ENCODE data around the gene MEF2C. TPM values are rescaled to one million over a fixed set of nuclear protein-coding genes. Genes with fewer than 3 reads are reported as not detected.
A peak's percentile ranks its signal among the peaks of the same experiment; 100 is the strongest.

The MEF2C gene
- total and polyA plus RNA-seq, 2 of the 13 experiments (the other 11 are each of a cell fraction or from before 2014, with no cell fraction given) = 0.02 TPM; not detected in 1

DNA sequence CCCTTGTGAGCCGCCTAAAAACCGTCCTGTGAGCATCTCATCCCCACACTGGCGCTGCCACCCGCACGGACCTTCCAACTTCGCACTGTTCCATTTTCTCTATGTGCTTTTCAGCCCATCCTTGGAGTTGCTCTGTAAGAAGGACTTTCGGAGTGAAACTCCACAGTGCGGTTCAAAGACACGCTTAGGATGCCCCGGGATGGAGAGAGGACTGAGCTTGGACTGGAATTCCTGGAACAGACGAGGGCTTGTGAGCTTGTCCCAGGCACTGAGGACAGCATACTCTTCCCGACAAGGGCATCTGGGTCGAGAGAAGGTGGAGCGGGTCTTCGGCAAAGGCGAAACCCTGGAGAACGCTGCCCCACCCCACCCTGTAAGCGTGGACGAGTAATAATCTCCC is 187.8 kb downstream of the MEF2C start:
- H3K27ac ChIP-seq (ENCODE audit: extremely low read length, insufficient read depth, low read length) = no peak overlapping the region
- no peaks in the 10 kb centered on the region for H3K9me3 ChIP-seq (ENCODE audit: low read length)
- H3K79me2 ChIP-seq (ENCODE audit: insufficient read depth, low read length) = no peaks in the 10 kb centered on the region
- H4K20me1 ChIP-seq (ENCODE audit: insufficient read depth, low read length) = no peaks in the 10 kb centered on the region
- H3K4me2 ChIP-seq (ENCODE audit: low read depth, low read length) = no peak overlapping the region
- DNase-seq (ENCODE audit: low spot score) = no peak
- BruUV-seq (replicated peaks) = no TSS peak
- POLR2A ChIA-PET = no interaction called here
- H3K9ac ChIP-seq (ENCODE audit: insufficient read depth, low read depth, low read length) = no peak overlapping the region
- in situ Hi-C loops (cut with HindIII; ENCODE audit: extremely low pct_ligation_motif_present, low pct_unique_long_range_greater_than_20kb) (loop anchor here (25.0 kb wide), 1 partner anchor 1283 kb away; the partner anchor contains the start of gene CCNH), intact Hi-C loops (cut with micrococcal nuclease; ENCODE audit: unreplicated experiment) (no loop called here)
- TF ChIP-seq, protein P1, sequence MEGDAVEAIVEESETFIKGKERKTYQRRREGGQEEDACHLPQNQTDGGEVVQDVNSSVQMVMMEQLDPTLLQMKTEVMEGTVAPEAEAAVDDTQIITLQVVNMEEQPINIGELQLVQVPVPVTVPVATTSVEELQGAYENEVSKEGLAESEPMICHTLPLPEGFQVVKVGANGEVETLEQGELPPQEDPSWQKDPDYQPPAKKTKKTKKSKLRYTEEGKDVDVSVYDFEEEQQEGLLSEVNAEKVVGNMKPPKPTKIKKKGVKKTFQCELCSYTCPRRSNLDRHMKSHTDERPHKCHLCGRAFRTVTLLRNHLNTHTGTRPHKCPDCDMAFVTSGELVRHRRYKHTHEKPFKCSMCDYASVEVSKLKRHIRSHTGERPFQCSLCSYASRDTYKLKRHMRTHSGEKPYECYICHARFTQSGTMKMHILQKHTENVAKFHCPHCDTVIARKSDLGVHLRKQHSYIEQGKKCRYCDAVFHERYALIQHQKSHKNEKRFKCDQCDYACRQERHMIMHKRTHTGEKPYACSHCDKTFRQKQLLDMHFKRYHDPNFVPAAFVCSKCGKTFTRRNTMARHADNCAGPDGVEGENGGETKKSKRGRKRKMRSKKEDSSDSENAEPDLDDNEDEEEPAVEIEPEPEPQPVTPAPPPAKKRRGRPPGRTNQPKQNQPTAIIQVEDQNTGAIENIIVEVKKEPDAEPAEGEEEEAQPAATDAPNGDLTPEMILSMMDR (CRISPR knock-in tag; IDR thresholded peaks at IDR 0.05) = no peak
- 0 out of 2 replicates have a peak, but pooled peaks have one; percentile 43 for TF ChIP-seq U2AF2 (IDR thresholded peaks at IDR 0.05; ENCODE audit: low read depth, low read length)
- WGBS (ENCODE audit: low lambda C conversion rate) = 32% methylated on average over 10 of the region's 19 CpGs
- CTCF ChIA-PET (ENCODE audit: low intra/inter-chr PET ratio, low total read pairs) = no interaction called here
- no peak for ATAC-seq
- FAIRE-seq = no peak
- H2AFZ ChIP-seq (ENCODE audit: low read length) = no peak overlapping the region
- H3K4me1 ChIP-seq (ENCODE audit: insufficient read depth, low read length) = no peaks in the 10 kb centered on the region
- H3K4me3 ChIP-seq (replicated peaks in 1 of 3; ENCODE audit: insufficient read depth in 1 of 3, low read depth in 2 of 3, low read length in 3 of 3) = no peak overlapping the region
- peaks cover 7 to 48% of the 10 kb centered on the region in 2 experiments; a peak in 4 of 5 replicates for H3K27me3 ChIP-seq (ENCODE audit: control insufficient read depth in 1 of 2, insufficient read depth in 2 of 2, low read length in 2 of 2)
- no peaks in the 10 kb centered on the region for H3K36me3 ChIP-seq (replicated peaks in 1 of 2; ENCODE audit: control insufficient read depth in 1 of 2, insufficient read depth in 2 of 2, low read length in 2 of 2)

DNA sequence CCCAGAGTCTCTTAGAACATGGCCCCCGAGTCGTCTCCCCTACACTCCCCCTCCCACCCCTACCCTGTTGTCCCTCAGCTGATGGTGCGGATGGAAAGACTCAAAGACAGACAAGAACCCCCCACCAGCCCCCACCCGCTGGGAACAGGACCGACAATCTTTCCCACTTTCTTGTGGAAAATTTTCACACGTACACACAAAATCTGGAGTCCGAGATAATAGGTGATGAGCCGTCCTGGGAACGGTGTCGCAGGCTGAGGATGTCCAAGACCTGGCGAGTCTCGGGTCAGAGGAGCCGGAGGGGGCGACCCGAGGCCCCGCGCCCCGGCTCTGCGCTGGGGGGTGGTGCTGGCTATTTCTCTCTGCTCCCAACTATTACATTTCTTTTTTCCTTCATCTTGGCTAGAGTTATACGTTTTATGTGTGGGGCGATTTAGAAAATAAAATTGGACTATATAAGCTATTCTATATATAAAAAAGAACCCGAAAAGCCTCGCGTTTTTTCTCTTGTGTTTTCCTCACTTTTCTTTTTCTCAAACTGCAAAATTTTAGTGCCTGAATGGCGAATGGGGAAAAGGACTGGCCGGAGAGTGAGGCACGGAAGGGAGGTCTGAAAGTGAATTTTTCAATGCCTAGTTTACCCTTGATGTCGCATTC is 188.8 kb downstream of the MEF2C start:
- no peaks in the 10 kb centered on the region for H3K4me1 ChIP-seq (ENCODE audit: insufficient read depth, low read length)
- no peaks in the 10 kb centered on the region for H3K36me3 ChIP-seq (replicated peaks in 1 of 2; ENCODE audit: control insufficient read depth in 1 of 2, insufficient read depth in 2 of 2, low read length in 2 of 2)
- peaks cover 7 to 57% of the 10 kb centered on the region in 2 experiments; a peak in 4 of 5 replicates for H3K27me3 ChIP-seq (ENCODE audit: control insufficient read depth in 1 of 2, insufficient read depth in 2 of 2, low read length in 2 of 2)
- no peak for DNase-seq (ENCODE audit: low spot score)
- H2AFZ ChIP-seq (ENCODE audit: low read length) = no peak overlapping the region
- H3K27ac ChIP-seq (ENCODE audit: extremely low read length, insufficient read depth, low read length) = no peak overlapping the region
- H3K9me3 ChIP-seq (ENCODE audit: low read length) = no peaks in the 10 kb centered on the region
- H3K79me2 ChIP-seq (ENCODE audit: insufficient read depth, low read length) = no peaks in the 10 kb centered on the region
- intact Hi-C loops (cut with micrococcal nuclease; ENCODE audit: unreplicated experiment) (no loop called here), in situ Hi-C loops (cut with HindIII; ENCODE audit: extremely low pct_ligation_motif_present, low pct_unique_long_range_greater_than_20kb) (loop anchor here (25.0 kb wide), 1 partner anchor 1282 kb away; the partner anchor contains the start of gene CCNH)
- ATAC-seq = no peak
- TF ChIP-seq SMARCE1 (IDR thresholded peaks at IDR 0.05; ENCODE audit: borderline replicate concordance) = no peak
- no peak overlapping the region for H3K9ac ChIP-seq (ENCODE audit: insufficient read depth, low read depth, low read length)
- BruUV-seq (replicated peaks) = no TSS peak
- no peak overlapping the region for H3K4me3 ChIP-seq (replicated peaks in 1 of 3; ENCODE audit: insufficient read depth in 1 of 3, low read depth in 2 of 3, low read length in 3 of 3)
- ChIA-PET POLR2A (no interaction called here), CTCF (ENCODE audit: low intra/inter-chr PET ratio, low total read pairs) (no interaction called here)
- FAIRE-seq = no peak
- H3K4me2 ChIP-seq (ENCODE audit: low read depth, low read length) = no peak overlapping the region
- H4K20me1 ChIP-seq (ENCODE audit: insufficient read depth, low read length) = no peaks in the 10 kb centered on the region
- WGBS (ENCODE audit: low lambda C conversion rate) = 28% methylated on average over 26 of the region's 28 CpGs
